ENCODE measurements around the gene ERBB4. TPM values are rescaled to one million over a fixed set of nuclear protein-coding genes. Genes with fewer than 3 reads are reported as not detected.

The ERBB4 gene
- total RNA-seq, 1 donor from 2014 or later = 9.2 TPM

DNA sequence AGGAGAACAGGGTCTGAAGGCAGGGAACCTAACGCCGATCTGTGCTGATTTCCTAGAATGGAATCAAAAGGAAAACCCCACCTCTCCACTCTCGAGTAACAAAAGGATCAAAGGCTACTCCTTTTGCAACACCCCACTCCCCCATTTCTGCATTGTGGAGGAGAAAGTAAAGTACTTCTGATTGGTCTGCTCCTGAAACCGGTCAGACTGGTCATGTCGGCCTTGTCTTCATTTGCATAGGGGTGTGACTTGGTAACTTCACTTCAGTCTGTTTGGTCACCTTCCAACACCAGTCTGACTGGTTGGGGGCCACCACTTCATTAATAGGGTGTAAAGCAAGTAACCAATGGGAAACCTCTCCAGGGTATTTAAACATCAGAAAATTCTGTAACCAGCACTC, 771.9 kb downstream of the ERBB4 start:
- no peak overlapping the region for H3K27ac Mint-ChIP-seq
- no peaks in the 10 kb centered on the region for H3K27me3 Mint-ChIP-seq (ENCODE audit: low read depth)
- peak overlapping the region; percentile 17 for H3K4me3 Mint-ChIP-seq
- H3K9me3 Mint-ChIP-seq = peaks cover 24% of the 10 kb centered on the region
- no peak for DNase-seq (ENCODE audit: low spot score in 2 of 2, unreplicated experiment in 2 of 2)
- TF ChIP-seq, protein P1, sequence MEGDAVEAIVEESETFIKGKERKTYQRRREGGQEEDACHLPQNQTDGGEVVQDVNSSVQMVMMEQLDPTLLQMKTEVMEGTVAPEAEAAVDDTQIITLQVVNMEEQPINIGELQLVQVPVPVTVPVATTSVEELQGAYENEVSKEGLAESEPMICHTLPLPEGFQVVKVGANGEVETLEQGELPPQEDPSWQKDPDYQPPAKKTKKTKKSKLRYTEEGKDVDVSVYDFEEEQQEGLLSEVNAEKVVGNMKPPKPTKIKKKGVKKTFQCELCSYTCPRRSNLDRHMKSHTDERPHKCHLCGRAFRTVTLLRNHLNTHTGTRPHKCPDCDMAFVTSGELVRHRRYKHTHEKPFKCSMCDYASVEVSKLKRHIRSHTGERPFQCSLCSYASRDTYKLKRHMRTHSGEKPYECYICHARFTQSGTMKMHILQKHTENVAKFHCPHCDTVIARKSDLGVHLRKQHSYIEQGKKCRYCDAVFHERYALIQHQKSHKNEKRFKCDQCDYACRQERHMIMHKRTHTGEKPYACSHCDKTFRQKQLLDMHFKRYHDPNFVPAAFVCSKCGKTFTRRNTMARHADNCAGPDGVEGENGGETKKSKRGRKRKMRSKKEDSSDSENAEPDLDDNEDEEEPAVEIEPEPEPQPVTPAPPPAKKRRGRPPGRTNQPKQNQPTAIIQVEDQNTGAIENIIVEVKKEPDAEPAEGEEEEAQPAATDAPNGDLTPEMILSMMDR (IDR thresholded peaks at IDR 0.05; ENCODE audit: unreplicated experiment) = no peak
- H3K36me3 Mint-ChIP-seq = peaks cover 5% of the 10 kb centered on the region
- H3K4me1 Mint-ChIP-seq = peaks cover 13% of the 10 kb centered on the region

DNA sequence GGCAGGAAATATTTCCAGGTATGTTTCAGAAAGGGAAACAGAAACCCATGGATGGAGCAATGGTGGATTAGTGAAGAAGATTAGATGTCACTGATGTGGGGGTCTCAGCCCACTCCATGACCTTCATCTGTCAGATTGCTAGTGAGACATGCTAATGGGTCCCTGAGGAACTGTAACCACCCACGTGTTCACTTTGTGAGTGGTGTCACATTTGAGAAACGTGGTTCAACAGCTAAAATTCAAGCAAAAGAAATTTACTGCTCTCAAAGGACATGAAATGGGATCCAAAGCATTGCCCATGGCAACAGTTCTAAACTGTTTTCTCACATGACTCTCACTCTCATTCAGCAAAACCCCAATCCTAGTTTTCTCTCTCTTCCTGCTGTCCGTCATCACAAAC, 776.1 kb downstream of the ERBB4 start:
- Mint-ChIP-seq H3K4me3 (no peak overlapping the region), H3K4me1 (peaks cover 13% of the 10 kb centered on the region), H3K27ac (no peak overlapping the region), H3K36me3 (no peaks in the 10 kb centered on the region), H3K27me3 (ENCODE audit: low read depth) (no peaks in the 10 kb centered on the region), H3K9me3 (peaks cover 2% of the 10 kb centered on the region)
- TF ChIP-seq, protein P1 (IDR thresholded peaks at IDR 0.05; ENCODE audit: unreplicated experiment) = no peak
- DNase-seq (ENCODE audit: low spot score in 2 of 2, unreplicated experiment in 2 of 2) = no peak

DNA sequence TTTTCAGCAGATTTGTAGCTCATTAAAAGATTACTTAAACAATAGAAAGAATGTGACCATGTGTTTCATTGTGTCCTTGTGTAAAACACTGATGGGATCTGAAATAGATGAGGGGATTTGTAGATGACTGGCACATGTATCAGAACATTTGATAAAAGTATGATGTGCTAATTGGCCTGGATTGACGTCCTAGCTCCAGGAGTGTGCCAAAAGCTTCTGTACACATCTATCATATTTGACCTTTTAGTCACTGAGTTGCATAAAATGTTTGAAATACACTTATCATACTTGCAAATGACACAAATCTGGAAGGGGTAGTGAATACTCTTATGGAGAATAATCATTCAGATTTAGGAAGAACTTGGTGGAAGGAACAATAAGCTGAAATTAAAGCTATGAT, 778.5 kb downstream of the ERBB4 start:
- Mint-ChIP-seq H3K27ac (no peak overlapping the region), H3K27me3 (ENCODE audit: low read depth) (peaks cover 4% of the 10 kb centered on the region), H3K4me3 (no peak overlapping the region), H3K36me3 (no peaks in the 10 kb centered on the region), H3K4me1 (peaks cover 2% of the 10 kb centered on the region), H3K9me3 (no peaks in the 10 kb centered on the region)
- DNase-seq (ENCODE audit: low spot score in 2 of 2, unreplicated experiment in 2 of 2) = no peak
- TF ChIP-seq, protein P1 (IDR thresholded peaks at IDR 0.05; ENCODE audit: unreplicated experiment) = no peak

DNA sequence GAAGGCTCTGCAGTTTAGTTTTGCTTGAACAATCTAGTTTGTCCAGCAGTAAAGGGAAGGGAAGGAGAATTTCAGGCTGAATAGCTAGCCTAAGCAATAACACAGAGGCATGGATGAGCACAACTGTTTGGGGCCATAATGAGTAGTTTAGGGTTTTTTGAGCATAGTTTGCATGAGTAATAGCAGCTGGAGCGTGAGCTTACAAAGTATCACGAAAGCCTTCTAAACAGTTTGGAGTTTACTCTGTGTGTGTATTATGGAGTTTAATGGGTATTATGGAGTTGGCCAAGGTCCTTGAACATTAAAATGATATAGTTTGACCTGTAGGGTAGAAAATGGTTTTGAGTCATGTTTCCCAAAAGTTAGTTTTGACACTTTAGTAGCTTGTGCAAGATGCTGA, 782.3 kb downstream of the ERBB4 start:
- TF ChIP-seq, protein P1 (IDR thresholded peaks at IDR 0.05; ENCODE audit: unreplicated experiment) = no peak
- Mint-ChIP-seq H3K4me1 (no peaks in the 10 kb centered on the region), H3K9me3 (no peaks in the 10 kb centered on the region), H3K36me3 (peaks cover 2% of the 10 kb centered on the region), H3K27ac (no peak overlapping the region), H3K4me3 (no peak overlapping the region), H3K27me3 (ENCODE audit: low read depth) (peaks cover 4% of the 10 kb centered on the region)
- no peak for DNase-seq (ENCODE audit: low spot score in 2 of 2, unreplicated experiment in 2 of 2)

DNA sequence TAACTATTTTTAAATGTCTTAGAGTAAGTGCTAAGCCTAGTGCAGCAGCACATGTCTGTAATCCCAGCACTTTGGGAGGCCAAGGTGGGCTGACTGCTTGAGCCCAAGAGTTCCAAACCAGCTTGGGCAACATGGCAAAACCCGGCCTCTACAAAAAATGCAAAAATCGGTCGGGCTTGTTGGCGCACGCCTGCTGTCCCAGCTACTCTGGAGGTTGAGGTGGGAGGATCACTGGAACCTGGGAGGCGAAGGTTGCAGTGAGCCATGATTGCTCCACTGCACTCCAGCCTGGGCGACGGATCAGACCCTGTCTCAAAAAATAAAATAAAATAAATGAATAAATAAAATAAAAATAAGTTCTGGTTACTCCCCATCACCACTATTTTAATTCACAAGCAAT, 783.4 kb downstream of the ERBB4 start:
- peaks cover 4% of the 10 kb centered on the region for H3K27me3 Mint-ChIP-seq (ENCODE audit: low read depth)
- H3K27ac Mint-ChIP-seq = no peak overlapping the region
- H3K9me3 Mint-ChIP-seq = no peaks in the 10 kb centered on the region
- peaks cover 2% of the 10 kb centered on the region for H3K36me3 Mint-ChIP-seq
- no peak overlapping the region for H3K4me3 Mint-ChIP-seq
- TF ChIP-seq, protein P1 (IDR thresholded peaks at IDR 0.05; ENCODE audit: unreplicated experiment) = no peak
- H3K4me1 Mint-ChIP-seq = no peaks in the 10 kb centered on the region
- no peak for DNase-seq (ENCODE audit: low spot score in 2 of 2, unreplicated experiment in 2 of 2)

DNA sequence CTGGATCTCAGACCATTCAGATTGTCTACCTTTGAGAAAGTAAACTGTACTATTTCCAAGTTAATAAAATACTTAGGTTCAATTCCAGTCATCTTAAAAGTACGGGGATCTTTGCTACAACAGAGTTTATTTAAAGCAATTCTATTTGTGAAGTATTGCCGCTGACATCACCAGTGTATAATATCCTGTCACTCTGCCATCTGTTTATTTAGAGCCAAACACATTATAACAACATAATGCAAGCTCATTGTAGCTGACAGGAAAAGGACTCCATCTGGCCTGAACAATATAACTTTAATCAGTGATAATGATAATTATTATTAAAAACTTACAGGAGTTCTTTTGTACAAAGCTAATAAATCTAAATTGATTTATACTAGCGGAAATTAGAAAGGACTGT, 786.8 kb downstream of the ERBB4 start:
- H3K36me3 Mint-ChIP-seq = peaks cover 2% of the 10 kb centered on the region
- H3K4me1 Mint-ChIP-seq = no peaks in the 10 kb centered on the region
- no peak overlapping the region for H3K27ac Mint-ChIP-seq
- H3K4me3 Mint-ChIP-seq = no peak overlapping the region
- no peaks in the 10 kb centered on the region for H3K9me3 Mint-ChIP-seq
- TF ChIP-seq, protein P1 (IDR thresholded peaks at IDR 0.05; ENCODE audit: unreplicated experiment) = no peak
- H3K27me3 Mint-ChIP-seq (ENCODE audit: low read depth) = peaks cover 4% of the 10 kb centered on the region
- DNase-seq (ENCODE audit: low spot score in 2 of 2, unreplicated experiment in 2 of 2) = no peak
